Bronchial epithelial cell (primary cell): ENCODE results near the gene STK38. TPM values are rescaled to one million over a fixed set of nuclear protein-coding genes. Genes with fewer than 3 reads are reported as not detected.
A peak's percentile ranks its signal among the peaks of the same experiment; 100 is the strongest.

ENCODE experiments used
- DNase-seq: peaks from one replicate; pipeline ENCODE4 v3.0.0-alpha.2; 2010; ENCODE audit warnings: low read depth
- FAIRE-seq: peaks from 2 replicates; lab custom pipeline; 2011; peaks lifted over from hg19 to GRCh38; lab: Jason Lieb, UNC
- H3K27me3 ChIP-seq: 2 replicates; pipeline ENCODE4 v1.5.1; 2011; ENCODE audit warnings: low read length; ENCODE audit not compliant: control insufficient read depth, insufficient read depth
- H3K36me3 ChIP-seq: 2 replicates; pipeline ENCODE4 v1.5.1; 2011; ENCODE audit warnings: low read length; ENCODE audit not compliant: control insufficient read depth, insufficient read depth
- H3K4me3 ChIP-seq: 2 replicates; pipeline ENCODE4 v1.5.1; 2011; ENCODE audit warnings: mild to moderate bottlenecking, low read depth, low read length, control low read depth
- CTCF ChIP-seq: IDR thresholded peaks from 2 replicates; pipeline ENCODE4 v1.5.1; 2011; ENCODE audit warnings: mild to moderate bottlenecking, moderate library complexity, low read length, control low read depth, inconsistent platforms; ENCODE audit not compliant: insufficient read depth, severe bottlenecking
- total RNA-seq: library from RNA; depleted of rRNA; stranded (reverse); fragments of >200 nt; gene quantifications from 2 replicates; pipeline ENCODE4 v1.2.1, GENCODE V29; 2014

STK38 gene
- total RNA-seq, 1 donor from 2014 or later: 13.7 TPM

GRCh38 chr6:36479256-36479655 is 68.0 kb downstream of the STK38 start:
- TF ChIP-seq CTCF: no peak
- DNase-seq: peak; percentile 53
- peaks cover 4% of the 10 kb centered on the region for H3K36me3 ChIP-seq
- no peak for FAIRE-seq
- H3K4me3 ChIP-seq: no peak overlapping the region
- H3K27me3 ChIP-seq: no peaks in the 10 kb centered on the region

- H3K36me3 ChIP-seq: peaks cover 4% of the 10 kb centered on the region
- FAIRE-seq (no peak), DNase-seq (no peak)
- TF ChIP-seq CTCF: no peak
- H3K4me3 ChIP-seq: no peak overlapping the region
- H3K27me3 ChIP-seq: no peaks in the 10 kb centered on the region
These were observed 69.2 kb downstream of the STK38 start for GRCh38 chr6:36478051-36478526.

- H3K36me3 ChIP-seq: no peaks in the 10 kb centered on the region
- DNase-seq (no peak), FAIRE-seq (no peak)
- no peak for TF ChIP-seq CTCF
- H3K4me3 ChIP-seq: no peak overlapping the region
- no peaks in the 10 kb centered on the region for H3K27me3 ChIP-seq
These were observed 77.3 kb downstream of the STK38 start for GRCh38 chr6:36469946-36470345.

GRCh38 chr6:36469148-36469661 is 78.1 kb downstream of the STK38 start:
- Histone ChIP-seq H3K36me3 (peaks cover under 1% of the 10 kb centered on the region), H3K27me3 (no peaks in the 10 kb centered on the region), H3K4me3 (no peak overlapping the region)
- FAIRE-seq: no peak
- no peak for TF ChIP-seq CTCF
- no peak for DNase-seq

GRCh38 chr6:36467625-36468024 is 79.7 kb downstream of the STK38 start:
- no peak for TF ChIP-seq CTCF
- no peak overlapping the region for H3K4me3 ChIP-seq
- FAIRE-seq (no peak), DNase-seq (no peak)
- H3K36me3 ChIP-seq: peaks cover 1% of the 10 kb centered on the region
- H3K27me3 ChIP-seq: no peaks in the 10 kb centered on the region

GRCh38 chr6:36464233-36464632 is 83.0 kb downstream of the STK38 start:
- Histone ChIP-seq H3K36me3 (peaks cover 1% of the 10 kb centered on the region), H3K27me3 (no peaks in the 10 kb centered on the region), H3K4me3 (no peak overlapping the region)
- no peak for FAIRE-seq
- DNase-seq: no peak
- TF ChIP-seq CTCF: no peak
